ENCODE results near the gene N4BP2L1. TPM values are rescaled to one million over a fixed set of nuclear protein-coding genes. Genes with fewer than 3 reads are reported as not detected.

Gene N4BP2L1
- 0.81 and 7.0 TPM in 2 replicates for total RNA-seq

DNA sequence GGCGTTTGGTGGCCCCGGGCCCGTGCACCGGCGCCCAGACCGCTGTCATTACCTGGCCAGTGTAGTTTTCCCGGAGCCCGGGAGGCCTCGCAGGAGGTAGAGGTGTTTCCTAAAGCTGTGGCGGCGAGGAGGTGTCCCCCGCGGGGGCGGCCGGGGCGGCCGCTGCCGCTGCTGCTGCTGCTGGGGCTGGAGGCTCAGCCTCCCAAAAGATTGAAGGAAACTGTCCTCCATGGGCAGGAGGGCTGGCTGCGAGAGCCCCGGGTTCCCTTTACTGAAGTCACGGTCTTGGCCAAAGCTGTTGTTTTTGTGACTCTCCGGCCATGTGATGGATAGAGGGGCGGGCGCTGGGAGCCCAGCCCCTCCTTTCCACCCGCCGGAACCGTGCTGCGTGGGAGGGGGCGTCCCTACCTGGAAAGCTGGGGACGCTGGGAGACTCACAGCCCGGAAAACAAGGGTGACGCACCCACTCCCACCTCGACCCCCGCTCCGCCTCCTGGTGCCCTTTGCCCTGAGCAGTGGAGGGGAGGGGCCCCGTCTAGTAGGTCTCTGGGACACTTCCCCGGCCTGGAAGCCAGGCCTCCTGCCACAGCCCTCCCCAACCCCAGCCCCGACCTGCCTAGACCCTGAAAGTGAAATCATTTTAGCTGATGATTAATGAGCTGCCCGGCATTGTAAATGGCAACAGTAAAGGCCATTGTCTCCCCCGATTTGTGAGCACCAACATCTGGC, at the start of gene N4BP2L1:
Gene N4BP2L1 (minus strand): TSS at position 279 of the 729 bp plus-strand sequence. CDS start 48 bp downstream, at position 231.

Other genes starting within 250 kb of the N4BP2L1 start
- not detected in 2 replicates for gene ZAR1L, start 112.8 kb downstream of the N4BP2L1 start, total RNA-seq
- gene BRCA2, start 112.6 kb downstream of the N4BP2L1 start, total RNA-seq: 2.1 and 6.1 TPM in 2 replicates
- 40.2 and 41.2 TPM in 2 replicates for gene N4BP2L2, start 110.7 kb upstream of the N4BP2L1 start, total RNA-seq
- 13.4 and 14.9 TPM in 2 replicates for gene PDS5B, start 158.3 kb upstream of the N4BP2L1 start, total RNA-seq

Measured in cardiac atrium fibroblast (primary cell).